KMS-11 (cell line): Measurements from ENCODE around the gene SPC24.

ENCODE experiments used
- H2AFZ ChIP-seq: fragments of 200-600 bp; sonication (generic); 2 replicates; pipeline ENCODE4 v1.6.1; 2016; ENCODE audit warnings: antibody characterized with exemption, mixed run types, low read depth
- H3K27ac ChIP-seq: fragments of 200-600 bp; sonication (generic); 2 replicates; pipeline ENCODE4 v1.6.1; 2016; ENCODE audit warnings: mild to moderate bottlenecking, mixed run types
- H3K27me3 ChIP-seq: fragments of 200-600 bp; sonication (generic); 2 replicates; pipeline ENCODE4 v1.6.1; 2017; ENCODE audit warnings: mild to moderate bottlenecking, low read depth, mixed run types, moderate library complexity; ENCODE audit not compliant: insufficient read depth
- H3K36me3 ChIP-seq: fragments of 200-600 bp; sonication (generic); 2 replicates; pipeline ENCODE4 v1.6.1; 2017; ENCODE audit warnings: mild to moderate bottlenecking, mixed run types; ENCODE audit not compliant: insufficient read depth
- H3K4me1 ChIP-seq: fragments of 200-600 bp; sonication (generic); 2 replicates; pipeline ENCODE4 v1.6.1; 2016; ENCODE audit warnings: mild to moderate bottlenecking, low read depth, mixed run types; ENCODE audit not compliant: poor library complexity, severe bottlenecking
- H3K4me2 ChIP-seq: fragments of 200-600 bp; sonication (generic); 2 replicates; pipeline ENCODE4 v1.7.0; 2016; ENCODE audit warnings: mild to moderate bottlenecking, mixed run types
- H3K4me3 ChIP-seq: fragments of 200-600 bp; sonication (generic); IDR thresholded peaks from 2 replicates; pipeline ENCODE4 v1.6.1; 2017; ENCODE audit warnings: low read depth, low read length, mixed read lengths; ENCODE audit not compliant: insufficient read depth
- H3K79me2 ChIP-seq: fragments of 200-600 bp; sonication (generic); 2 replicates; pipeline ENCODE4 v1.6.1; 2016; ENCODE audit warnings: low read depth, mixed run types; ENCODE audit not compliant: insufficient read depth
- H3K9ac ChIP-seq: fragments of 200-600 bp; sonication (generic); 2 replicates; pipeline ENCODE4 v1.6.1; 2016; ENCODE audit warnings: mild to moderate bottlenecking, mixed run types
- H4K20me1 ChIP-seq: fragments of 200-600 bp; sonication (generic); 2 replicates; pipeline ENCODE4 v1.6.1; 2016; ENCODE audit warnings: mild to moderate bottlenecking, mixed run types; ENCODE audit not compliant: insufficient read depth
- CTCF ChIP-seq: fragments of 200-600 bp; sonication (generic); conservative IDR thresholded peaks from 2 replicates; pipeline ENCODE4 v1.6.1; 2017; ENCODE audit warnings: low read depth, mild to moderate bottlenecking, antibody characterized with exemption, low read length, moderate library complexity, mixed read lengths

SPC24 gene

GRCh38 chr19:11116507-11116906 is 39.1 kb downstream of the SPC24 start:
- Histone ChIP-seq H3K27me3 (no peaks in the 10 kb centered on the region), H3K9ac (no peak overlapping the region), H3K4me1 (peaks cover 1% of the 10 kb centered on the region), H3K4me2 (no peak overlapping the region), H3K79me2 (no peaks in the 10 kb centered on the region), H3K4me3 (no peak overlapping the region), H4K20me1 (no peaks in the 10 kb centered on the region), H3K27ac (no peak overlapping the region), H2AFZ (no peak overlapping the region), H3K36me3 (peaks cover 27% of the 10 kb centered on the region; the same call in 1 of the 2 replicates)
- no peak for TF ChIP-seq CTCF

- TF ChIP-seq CTCF = no peak
- H3K4me1 ChIP-seq = peaks cover 7% of the 10 kb centered on the region
- no peaks in the 10 kb centered on the region for H3K79me2 ChIP-seq
- H3K27me3 ChIP-seq = no peaks in the 10 kb centered on the region
- no peak overlapping the region for H3K9ac ChIP-seq
- H2AFZ ChIP-seq = no peak overlapping the region
- H3K4me3 ChIP-seq = no peak overlapping the region
- H3K36me3 ChIP-seq = peaks cover 29% of the 10 kb centered on the region; the same call in 1 of the 2 replicates
- no peak overlapping the region for H3K4me2 ChIP-seq
- no peak overlapping the region for H3K27ac ChIP-seq
- no peaks in the 10 kb centered on the region for H4K20me1 ChIP-seq
Measured at GRCh38 chr19:11115895-11116446, 39.6 kb downstream of the SPC24 start.

- Histone ChIP-seq H3K4me2 (no peak overlapping the region), H3K27ac (no peak overlapping the region), H2AFZ (no peak overlapping the region), H3K4me1 (peaks cover 16% of the 10 kb centered on the region), H3K36me3 (peaks cover 29% of the 10 kb centered on the region; the same call in 1 of the 2 replicates), H3K4me3 (no peak overlapping the region), H3K9ac (no peak overlapping the region), H3K27me3 (no peaks in the 10 kb centered on the region), H3K79me2 (no peaks in the 10 kb centered on the region; the same call in 1 of the 2 replicates), H4K20me1 (no peaks in the 10 kb centered on the region)
- no peak for TF ChIP-seq CTCF
Measured at GRCh38 chr19:11115042-11115441, 40.5 kb downstream of the SPC24 start.

GRCh38 chr19:11113140-11113708 is 42.4 kb downstream of the SPC24 start:
- H3K27me3 ChIP-seq = no peaks in the 10 kb centered on the region
- TF ChIP-seq CTCF = no peak
- no peak overlapping the region for H3K4me3 ChIP-seq
- peaks cover 36% of the 10 kb centered on the region; the same call in 1 of the 2 replicates for H3K36me3 ChIP-seq
- no peaks in the 10 kb centered on the region for H4K20me1 ChIP-seq
- H3K4me2 ChIP-seq = no peak overlapping the region
- peaks cover 20% of the 10 kb centered on the region for H3K4me1 ChIP-seq
- H2AFZ ChIP-seq = no peak overlapping the region
- H3K9ac ChIP-seq = no peak overlapping the region
- no peak overlapping the region for H3K27ac ChIP-seq
- peaks cover 5% of the 10 kb centered on the region; the same call in 1 of the 2 replicates for H3K79me2 ChIP-seq
